GM12878 (cell line): ENCODE results near the gene NXNL1. TPM values are rescaled to one million over a fixed set of nuclear protein-coding genes. Genes with fewer than 3 reads are reported as not detected.

Source experiments
- BCL11A ChIP-seq: IDR thresholded peaks from 2 replicates; pipeline ENCODE4 v1.6.1; 2011; ENCODE audit warnings: low read depth, low read length
- BCL3 ChIP-seq: IDR thresholded peaks from 2 replicates; pipeline ENCODE4 v1.6.1; 2011; ENCODE audit warnings: borderline replicate concordance, low read depth, mild to moderate bottlenecking, moderate library complexity, low read length; ENCODE audit not compliant: insufficient read depth, poor library complexity, severe bottlenecking
- CUX1 ChIP-seq: IDR thresholded peaks from 2 replicates; pipeline ENCODE4 v1.6.1; 2012; ENCODE audit warnings: improper control_type of control experiment, low read depth, low read length; ENCODE audit not compliant: insufficient replicate concordance
- DPF2 ChIP-seq: fragments of 450-650 bp; IDR thresholded peaks from 2 replicates; pipeline ENCODE4 v1.6.1; 2017; ENCODE audit warnings: mild to moderate bottlenecking
- ETV6 ChIP-seq, 2 experiments: fragments of 450-650 bp in 1 of 2; IDR thresholded peaks in 1 of 2; conservative IDR thresholded peaks in 1 of 2; 2 replicates each; pipeline ENCODE4 v1.6.1; 2014; ENCODE audit warnings: antibody characterized with exemption in 1 of 2, borderline replicate concordance in 1 of 2, low read depth in 1 of 2, mild to moderate bottlenecking in 1 of 2, moderate library complexity in 1 of 2
- FOXK2 ChIP-seq: fragments of 450-650 bp; IDR thresholded peaks from 2 replicates; pipeline ENCODE4 v1.6.1; 2017; ENCODE audit warnings: mild to moderate bottlenecking, moderate library complexity
- IRF5 ChIP-seq: fragments of 450-650 bp; IDR thresholded peaks from 2 replicates; pipeline ENCODE4 v1.6.1; 2017; ENCODE audit warnings: borderline replicate concordance
- MYB ChIP-seq: fragments of 150-350 bp; IDR thresholded peaks from 2 replicates; pipeline ENCODE4 v1.6.1; 2014; ENCODE audit warnings: mild to moderate bottlenecking, low read depth, low read length, borderline replicate concordance
- NKRF ChIP-seq: fragments of 450-650 bp; conservative IDR thresholded peaks from 2 replicates; pipeline ENCODE4 v1.6.1; 2017; ENCODE audit warnings: mild to moderate bottlenecking, moderate library complexity
- NR2C2 ChIP-seq: IDR thresholded peaks from 2 replicates; pipeline ENCODE4 v1.6.1; 2011; ENCODE audit warnings: borderline replicate concordance, low read depth; ENCODE audit not compliant: control insufficient read depth, insufficient read length
- POLR2AphosphoS2 ChIP-seq: IDR thresholded peaks from 2 replicates; pipeline ENCODE4 v1.6.1; 2011; ENCODE audit warnings: low read depth, mild to moderate bottlenecking, low read length, improper control_type of control experiment, moderate library complexity
- RELB ChIP-seq: fragments of 450-650 bp; IDR thresholded peaks from 2 replicates; pipeline ENCODE4 v1.6.1; 2017; ENCODE audit warnings: low read depth, mild to moderate bottlenecking, moderate library complexity
- SMC3 ChIP-seq: IDR thresholded peaks from 2 replicates; pipeline ENCODE4 v1.6.1; 2011; ENCODE audit warnings: low read length, improper control_type of control experiment, borderline replicate concordance
- SP1 ChIP-seq: IDR thresholded peaks from one replicate; pipeline ENCODE4 v1.6.1; 2011; ENCODE audit warnings: low read depth, low read length
- SPI1 ChIP-seq: IDR thresholded peaks from 2 replicates; pipeline ENCODE4 v1.6.1; 2011; ENCODE audit warnings: low read depth, mild to moderate bottlenecking, low read length, moderate library complexity, borderline replicate concordance; ENCODE audit not compliant: insufficient read depth
- YY1 ChIP-seq: IDR thresholded peaks from 2 replicates; pipeline ENCODE4 v1.6.1; 2011; ENCODE audit warnings: low read depth, mild to moderate bottlenecking, low read length
- ZNF384 ChIP-seq: IDR thresholded peaks from 2 replicates; pipeline ENCODE4 v1.6.1; 2012; ENCODE audit warnings: low read depth, mild to moderate bottlenecking, low read length, improper control_type of control experiment, borderline replicate concordance
- ZSCAN29 ChIP-seq: fragments of 450-650 bp; IDR thresholded peaks from 2 replicates; pipeline ENCODE4 v1.6.1; 2017; ENCODE audit warnings: mild to moderate bottlenecking, moderate library complexity
- polyA plus RNA-seq, 11 experiments: library from polyadenylated mRNA; depleted of rRNA in 4 of 11; unstranded in 6 of 11; stranded (reverse) in 5 of 11; fragments of >200 nt; fragmentation: Nextera tagmentation in 4 of 11; fragmentation: Illumina TruSeq in 1 of 11; extraction: Ambion mirVana in 4 of 11; extraction: Trizol in 1 of 11; gene quantifications; 1 replicate in 1 of 11; 2 replicates in 10 of 11; pipeline versions ENCODE4 v1.2.1 to v1.2.3, GENCODE V29; 2011 to 2016; ENCODE audit warnings: inconsistent platforms in 2 of 11, missing spikeins in 2 of 11, low read depth in 1 of 11
- total RNA-seq, 4 experiments: library from RNA; depleted of rRNA in 3 of 4; stranded (reverse); fragments of >200 nt in 3 of 4; fragmentation: Illumina TruSeq in 1 of 4; extraction: Trizol in 1 of 4; gene quantifications; 2 replicates each; pipeline versions ENCODE4 v1.2.1 to v1.2.3, GENCODE V29; 2013 to 2021

The NXNL1 gene
- total and polyA plus RNA-seq, 10 of the 15 experiments (the other 5 are each of a cell fraction or from before 2014, with no cell fraction given), result not detected

GRCh38 chr19:17469092-17469480 lies 8.4 kb upstream of the NXNL1 start (continued):
- TF ChIP-seq RELB, result 0 out of 2 replicates have a peak, but pooled peaks have one; percentile 27
- no peak for TF ChIP-seq MYB
- no peak for TF ChIP-seq SMC3
- TF ChIP-seq ZNF384, result no peak
- 0 out of 2 replicates have a peak, but pooled peaks have one; percentile 20 for TF ChIP-seq DPF2
- no peak for TF ChIP-seq POLR2AphosphoS2
- TF ChIP-seq BCL3, result no peak
- no peak for TF ChIP-seq YY1
- TF ChIP-seq ETV6 (conservative IDR thresholded peaks at IDR 0.05 in 1 of 2, IDR thresholded peaks at IDR 0.05 in 1 of 2; ENCODE audit: borderline replicate concordance in 1 of 2, low read depth in 1 of 2), result no peak
- no peak for TF ChIP-seq ZSCAN29
- no peak for TF ChIP-seq IRF5
- TF ChIP-seq FOXK2, result peak; percentile 62
- TF ChIP-seq SP1, result no peak
- TF ChIP-seq SPI1, result no peak
- no peak for TF ChIP-seq NR2C2
- TF ChIP-seq BCL11A, result no peak
- 0 out of 2 replicates have a peak, but pooled peaks have one; percentile 77 for TF ChIP-seq NKRF
- no peak for TF ChIP-seq CUX1
